ENCODE measurements around the gene HRH2.

HRH2 gene

GRCh38 chr5:175614861-175615260, 43.0 kb upstream of the HRH2 start:
- TF ChIP-seq POLR2AphosphoS5 (IDR thresholded peaks at IDR 0.05; ENCODE audit: low read depth, low read length) = no peak
- TF ChIP-seq REST (IDR thresholded peaks at IDR 0.05; ENCODE audit: insufficient read depth in 1 of 2, low read depth in 2 of 2, low read length in 2 of 2) = no peak
- TF ChIP-seq SIN3A (IDR thresholded peaks at IDR 0.05; ENCODE audit: borderline replicate concordance, insufficient read depth, low read length) = no peak
- TF ChIP-seq TAF1 (IDR thresholded peaks at IDR 0.05; ENCODE audit: borderline replicate concordance, insufficient read depth, low read length) = no peak
- TF ChIP-seq FOXP2 (optimal IDR thresholded peaks at IDR 0.05; ENCODE audit: borderline replicate concordance, extremely low read depth, extremely low read length, insufficient read depth) = no peak

DNA sequence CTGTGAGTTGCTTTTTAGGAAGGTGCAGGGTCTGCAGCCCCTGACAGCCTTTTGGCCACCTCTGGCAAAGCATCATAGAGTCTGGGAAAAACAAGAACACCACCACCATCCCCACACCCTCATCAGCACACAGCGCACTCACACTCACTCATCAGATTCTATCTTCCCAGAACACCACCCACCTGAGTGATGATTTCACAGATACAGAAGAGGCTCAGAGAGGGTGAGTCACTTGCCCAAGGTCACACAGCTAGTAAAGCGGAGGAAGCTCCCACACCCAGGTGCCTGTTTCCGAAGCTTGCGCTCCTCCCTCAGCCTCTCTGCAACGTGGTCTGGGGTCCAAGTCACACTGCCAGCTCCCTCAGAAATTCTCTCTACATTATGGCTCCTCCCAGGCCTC, 41.8 kb upstream of the HRH2 start:
- no peak for TF ChIP-seq TAF1 (IDR thresholded peaks at IDR 0.05; ENCODE audit: borderline replicate concordance, insufficient read depth, low read length)
- no peak for TF ChIP-seq SIN3A (IDR thresholded peaks at IDR 0.05; ENCODE audit: borderline replicate concordance, insufficient read depth, low read length)
- TF ChIP-seq FOXP2 (optimal IDR thresholded peaks at IDR 0.05; ENCODE audit: borderline replicate concordance, extremely low read depth, extremely low read length, insufficient read depth) = no peak
- no peak for TF ChIP-seq POLR2AphosphoS5 (IDR thresholded peaks at IDR 0.05; ENCODE audit: low read depth, low read length)
- TF ChIP-seq REST (IDR thresholded peaks at IDR 0.05; ENCODE audit: insufficient read depth in 1 of 2, low read depth in 2 of 2, low read length in 2 of 2) = no peak

- TF ChIP-seq TAF1 (IDR thresholded peaks at IDR 0.05; ENCODE audit: borderline replicate concordance, insufficient read depth, low read length) = no peak
- no peak for TF ChIP-seq REST (IDR thresholded peaks at IDR 0.05; ENCODE audit: insufficient read depth in 1 of 2, low read depth in 2 of 2, low read length in 2 of 2)
- TF ChIP-seq FOXP2 (optimal IDR thresholded peaks at IDR 0.05; ENCODE audit: borderline replicate concordance, extremely low read depth, extremely low read length, insufficient read depth) = no peak
- TF ChIP-seq POLR2AphosphoS5 (IDR thresholded peaks at IDR 0.05; ENCODE audit: low read depth, low read length) = no peak
- TF ChIP-seq SIN3A (IDR thresholded peaks at IDR 0.05; ENCODE audit: borderline replicate concordance, insufficient read depth, low read length) = no peak
Measured at GRCh38 chr5:175617447-175617846, 40.4 kb upstream of the HRH2 start.

DNA sequence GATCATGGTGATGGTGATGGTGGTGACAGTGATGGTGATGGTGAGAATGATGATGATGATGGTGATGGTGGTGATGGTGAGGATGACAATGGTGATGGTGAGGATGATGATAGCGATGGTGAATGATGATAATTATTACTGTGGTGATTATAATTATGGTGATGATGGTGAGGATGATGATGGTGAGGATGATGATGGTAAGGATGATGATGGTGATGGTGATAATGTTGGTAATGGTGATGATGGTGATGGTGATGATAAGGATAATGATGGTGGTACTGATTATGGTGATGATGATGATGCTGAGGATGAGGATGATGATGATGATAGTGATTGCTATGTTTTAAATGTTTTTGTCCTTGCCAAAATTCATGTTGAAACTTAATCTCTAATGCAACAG, 37.3 kb upstream of the HRH2 start:
- TF ChIP-seq POLR2AphosphoS5 (IDR thresholded peaks at IDR 0.05; ENCODE audit: low read depth, low read length) (no peak), REST (IDR thresholded peaks at IDR 0.05; ENCODE audit: insufficient read depth in 1 of 2, low read depth in 2 of 2, low read length in 2 of 2) (no peak), FOXP2 (optimal IDR thresholded peaks at IDR 0.05; ENCODE audit: borderline replicate concordance, extremely low read depth, extremely low read length, insufficient read depth) (no peak), SIN3A (IDR thresholded peaks at IDR 0.05; ENCODE audit: borderline replicate concordance, insufficient read depth, low read length) (no peak), TAF1 (IDR thresholded peaks at IDR 0.05; ENCODE audit: borderline replicate concordance, insufficient read depth, low read length) (no peak)

DNA sequence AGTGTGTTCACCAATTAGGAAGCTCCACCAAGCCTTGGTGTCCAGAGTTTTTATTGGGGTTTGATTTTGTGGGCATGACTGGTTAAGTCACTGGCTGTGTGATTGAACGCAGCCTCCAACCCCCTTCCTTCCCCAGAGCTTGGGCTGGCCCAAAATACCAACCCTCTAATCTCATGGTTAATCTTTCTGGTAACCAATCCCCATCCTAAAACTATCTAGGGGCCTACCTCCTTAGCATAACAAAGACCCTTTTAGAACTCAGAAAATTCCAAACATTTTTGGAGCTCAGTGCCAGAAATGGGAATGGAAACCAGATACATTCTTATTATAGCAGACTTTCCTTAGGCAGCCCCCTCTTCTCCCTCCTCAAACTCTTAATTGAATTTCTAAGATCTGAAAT, 35.9 kb upstream of the HRH2 start:
- TF ChIP-seq TAF1 (IDR thresholded peaks at IDR 0.05; ENCODE audit: borderline replicate concordance, insufficient read depth, low read length) (no peak), POLR2AphosphoS5 (IDR thresholded peaks at IDR 0.05; ENCODE audit: low read depth, low read length) (no peak), FOXP2 (optimal IDR thresholded peaks at IDR 0.05; ENCODE audit: borderline replicate concordance, extremely low read depth, extremely low read length, insufficient read depth) (no peak), REST (IDR thresholded peaks at IDR 0.05; ENCODE audit: insufficient read depth in 1 of 2, low read depth in 2 of 2, low read length in 2 of 2) (no peak), SIN3A (IDR thresholded peaks at IDR 0.05; ENCODE audit: borderline replicate concordance, insufficient read depth, low read length) (no peak)
